HepG2 (cell line): ENCODE data around the gene DYNC1LI2. TPM values are rescaled to one million over a fixed set of nuclear protein-coding genes. Genes with fewer than 3 reads are reported as not detected.
A peak's percentile ranks its signal among the peaks of the same experiment; 100 is the strongest.

Experiments used
- ATF6 ChIP-seq: sonication (generic); formaldehyde crosslinking; conservative IDR thresholded peaks from 2 replicates; pipeline ENCODE4 v1.4.0; 2020; ENCODE audit warnings: missing genetic modification reagents
- CCAR2 ChIP-seq: fragments of 200-400 bp; formaldehyde crosslinking; optimal IDR thresholded peaks from 2 replicates; pipeline ENCODE3; 2018; ENCODE audit warnings: low read depth, mild to moderate bottlenecking, low read length, moderate library complexity
- CENPT ChIP-seq: sonication (generic); formaldehyde crosslinking; IDR thresholded peaks from 2 replicates; pipeline ENCODE4 v1.8.0; 2022; ENCODE audit warnings: low read depth, mild to moderate bottlenecking, moderate library complexity, missing genetic modification reagents
- ELF1 ChIP-seq: sonication (generic); formaldehyde crosslinking; IDR thresholded peaks from 2 replicates; pipeline ENCODE4 v1.4.0; 2020; ENCODE audit warnings: missing genetic modification reagents
- ELK4 ChIP-seq: sonication (generic); formaldehyde crosslinking; IDR thresholded peaks from 2 replicates; pipeline ENCODE4 v1.9.0; 2021; ENCODE audit warnings: missing genetic modification reagents, borderline replicate concordance
- MTERF4 ChIP-seq: sonication (generic); formaldehyde crosslinking; IDR thresholded peaks from 2 replicates; pipeline ENCODE4 v1.8.0; 2023; ENCODE audit warnings: mild to moderate bottlenecking, missing genetic modification reagents
- PRDM4 ChIP-seq: sonication (generic); formaldehyde crosslinking; IDR thresholded peaks from 2 replicates; pipeline ENCODE4 v1.9.0; 2021; ENCODE audit warnings: missing genetic modification reagents, borderline replicate concordance
- REL ChIP-seq: sonication (generic); formaldehyde crosslinking; conservative IDR thresholded peaks from 2 replicates; pipeline ENCODE4 v1.8.0; 2022; ENCODE audit warnings: mild to moderate bottlenecking, missing genetic modification reagents, moderate library complexity
- SMAD1 ChIP-seq: sonication (generic); formaldehyde crosslinking; IDR thresholded peaks from 2 replicates; pipeline ENCODE4 v1.4.0; 2020; ENCODE audit warnings: missing genetic modification reagents, low read depth, mild to moderate bottlenecking, borderline replicate concordance
- SNAPC4 ChIP-seq: sonication (generic); formaldehyde crosslinking; IDR thresholded peaks from 2 replicates; pipeline ENCODE4 v1.4.0; 2020; ENCODE audit warnings: mild to moderate bottlenecking, missing genetic modification reagents
- STAT6 ChIP-seq: sonication (generic); formaldehyde crosslinking; IDR thresholded peaks from 2 replicates; pipeline ENCODE4 v1.4.0; 2020; ENCODE audit warnings: missing genetic modification reagents, mild to moderate bottlenecking, borderline replicate concordance
- ZNF777 ChIP-seq: sonication (generic); formaldehyde crosslinking; IDR thresholded peaks from 2 replicates; pipeline ENCODE4 v1.4.0; 2020; ENCODE audit warnings: missing genetic modification reagents
- polyA plus RNA-seq, 8 experiments: library from polyadenylated mRNA; depleted of rRNA in 3 of 8; stranded (reverse) in 7 of 8; unstranded in 1 of 8; fragments of >200 nt; fragmentation: Illumina TruSeq in 4 of 8; extraction: Trizol in 4 of 8; gene quantifications; 2 replicates each; pipeline versions ENCODE4 v1.2.1 to v1.2.3, GENCODE V29; 2011 to 2016; ENCODE audit warnings: low read depth in 4 of 8, missing spikeins in 1 of 8, mixed read lengths in 1 of 8; ENCODE audit not compliant: insufficient read depth in 1 of 8
- total RNA-seq, 5 experiments: library from RNA; depleted of rRNA; stranded (reverse); fragments of >200 nt; fragmentation: Illumina TruSeq; extraction: Trizol; gene quantifications; 2 replicates each; pipeline ENCODE4 v1.2.3, GENCODE V29; 2016; ENCODE audit warnings: low read depth in 1 of 5

Gene DYNC1LI2
- total and polyA plus RNA-seq, 2 of the 13 experiments (the other 11 are each of a cell fraction or from before 2014, with no cell fraction given) = 65.5 to 135 TPM

GRCh38 chr16:66695471-66695934 lies 55.9 kb downstream of the DYNC1LI2 start (continued):
- TF ChIP-seq CENPT (CRISPR knock-in tag) = no peak
- no peak for TF ChIP-seq ELF1
- no peak for TF ChIP-seq ELK4
- TF ChIP-seq MTERF4 = no peak
- 0 out of 2 replicates have a peak, but pooled peaks have one; percentile 20 for TF ChIP-seq SMAD1 (CRISPR knock-in tag)
- no peak for TF ChIP-seq ATF6 (CRISPR knock-in tag)
- TF ChIP-seq CCAR2 = no peak
- no peak for TF ChIP-seq STAT6 (CRISPR knock-in tag)
- no peak for TF ChIP-seq REL
- no peak for TF ChIP-seq PRDM4
- no peak for TF ChIP-seq ZNF777 (CRISPR knock-in tag)
- no peak for TF ChIP-seq SNAPC4 (CRISPR knock-in tag)
